Uterus (tissue), 4 donors: ENCODE measurements around the gene NRDE2. TPM values are rescaled to one million over a fixed set of nuclear protein-coding genes. Genes with fewer than 3 reads are reported as not detected.

Experiments used
- DNase-seq, 2 donors: peaks; one replicate each; pipeline ENCODE4 v3.0.0-alpha.2; 2019 to 2020
- H3K27ac ChIP-seq, 2 donors: fragments of 200-600 bp; sonication (generic); 1 replicate in 1 of 2; 2 replicates in 1 of 2; pipeline ENCODE4 v1.5.1; 2016 to 2018
- H3K27me3 ChIP-seq, 2 donors: fragments of 200-600 bp; sonication (generic); one replicate each; pipeline ENCODE4 v1.5.1; 2018 to 2019; ENCODE audit warnings: control low read depth in 1 of 2
- H3K36me3 ChIP-seq, 2 donors: fragments of 200-600 bp; sonication (generic); one replicate each; pipeline ENCODE4 v1.5.1; 2019; ENCODE audit warnings: control low read depth in 1 of 2
- H3K4me1 ChIP-seq, 2 donors: fragments of 200-600 bp; sonication (generic); one replicate each; pipeline ENCODE4 v1.5.1; 2018 to 2019; ENCODE audit warnings: control low read depth in 1 of 2
- H3K4me3 ChIP-seq, 2 donors: fragments of 200-600 bp; sonication (generic); 1 replicate in 1 of 2; 2 replicates in 1 of 2; pipeline ENCODE4 v1.5.1; 2018 to 2019; ENCODE audit warnings: mild to moderate bottlenecking in 1 of 2
- H3K9me3 ChIP-seq, 2 donors: fragments of 200-600 bp; sonication (generic); one replicate each; pipeline ENCODE4 v1.5.1; 2019; ENCODE audit warnings: control low read depth in 1 of 2
- CTCF ChIP-seq, 4 experiments: fragments of 200-600 bp in 2 of 4; fragments of 450-650 bp in 2 of 4; sonication (generic) in 2 of 4; IDR thresholded peaks; one replicate each; pipeline ENCODE4 v1.5.1; 2016 to 2019; ENCODE audit warnings: antibody characterized with exemption in 4 of 4, mild to moderate bottlenecking in 2 of 4, moderate library complexity in 1 of 4
- POLR2A ChIP-seq, 2 donors: fragments of 450-650 bp; IDR thresholded peaks; one replicate each; pipeline ENCODE4 v1.6.1; 2016; ENCODE audit warnings: antibody characterized with exemption in 2 of 2, mild to moderate bottlenecking in 1 of 2, moderate library complexity in 1 of 2
- intact Hi-C: fragments of 100-400 bp; cut with DNase I; formaldehyde crosslinking; loops from one replicate; pipeline ENCODE4 v1.15.1; 2023; ENCODE audit warnings: low total_unique reads
- total RNA-seq, 4 donors: library from RNA; depleted of rRNA in 3 of 4; stranded (reverse); fragments of >200 nt in 3 of 4; gene quantifications; one replicate each; pipeline versions ENCODE4 v1.1.0 to v1.2.4, GENCODE V29; 2014 to 2023
- donor health status: DM: yes; HTN: yes; CAD: no.

NRDE2 gene
- total RNA-seq, 4 donors from 2014 or later, result 2.1 to 31.1 (median 27.0) TPM

DNA sequence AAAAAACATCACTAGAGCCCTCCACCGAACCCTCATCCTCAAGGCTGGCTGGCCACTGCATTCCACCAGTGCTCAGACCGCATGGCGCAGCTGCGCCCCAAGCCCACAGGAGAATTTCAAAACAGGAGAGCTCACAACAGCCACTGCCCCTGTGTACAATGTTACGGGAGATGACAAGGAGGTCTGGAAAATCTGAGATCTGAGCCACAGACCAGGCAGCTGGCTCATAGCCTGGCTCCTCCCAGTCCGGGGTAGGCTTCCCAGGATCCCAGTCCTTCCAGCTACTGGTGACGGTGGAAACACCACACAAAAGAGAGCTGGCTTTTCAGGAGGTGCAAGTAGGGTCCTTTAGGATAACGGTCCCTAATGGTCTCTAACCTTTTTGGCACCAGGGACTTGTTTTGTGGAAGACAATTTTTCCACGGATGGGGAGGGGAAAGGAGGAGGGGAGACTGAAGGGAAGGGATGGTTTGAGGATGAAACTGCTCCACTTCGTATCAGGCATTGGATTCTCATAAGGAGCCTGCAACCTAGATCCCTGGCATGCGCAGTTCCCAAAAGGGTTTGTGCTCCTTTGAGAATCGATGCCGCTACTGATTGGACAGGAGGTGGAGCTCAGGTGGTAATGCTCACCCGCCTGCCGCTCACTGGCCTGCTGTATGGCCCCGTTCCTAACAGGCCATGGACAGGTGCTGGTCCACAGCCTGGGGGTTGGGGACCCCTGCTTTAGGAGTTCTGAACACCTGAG lies 23.0 kb upstream of the NRDE2 start:
- TF ChIP-seq POLR2A (IDR thresholded peaks at IDR 0.05), result no peak
- TF ChIP-seq CTCF (IDR thresholded peaks at IDR 0.05), result no peak
- Histone ChIP-seq H3K27me3 (no peaks in the 10 kb centered on the region), H3K4me3 (no peak overlapping the region), H3K4me1 (no peaks in the 10 kb centered on the region), H3K36me3 (no peaks in the 10 kb centered on the region), H3K9me3 (no peaks in the 10 kb centered on the region), H3K27ac (no peak overlapping the region)
- DNase-seq, result no peak
- intact Hi-C loops, result no loop called here

- H3K36me3 ChIP-seq, result no peaks in the 10 kb centered on the region
- no peaks in the 10 kb centered on the region for H3K27me3 ChIP-seq
- intact Hi-C loops, result no loop called here
- no peaks in the 10 kb centered on the region for H3K9me3 ChIP-seq
- no peak overlapping the region for H3K4me3 ChIP-seq
- TF ChIP-seq CTCF (IDR thresholded peaks at IDR 0.05) (no peak), POLR2A (IDR thresholded peaks at IDR 0.05) (no peak)
- H3K27ac ChIP-seq, result no peak overlapping the region
- DNase-seq, result no peak
- no peaks in the 10 kb centered on the region for H3K4me1 ChIP-seq
These were observed 18.0 kb upstream of the NRDE2 start for GRCh38 chr14:90349739-90350138.

DNA sequence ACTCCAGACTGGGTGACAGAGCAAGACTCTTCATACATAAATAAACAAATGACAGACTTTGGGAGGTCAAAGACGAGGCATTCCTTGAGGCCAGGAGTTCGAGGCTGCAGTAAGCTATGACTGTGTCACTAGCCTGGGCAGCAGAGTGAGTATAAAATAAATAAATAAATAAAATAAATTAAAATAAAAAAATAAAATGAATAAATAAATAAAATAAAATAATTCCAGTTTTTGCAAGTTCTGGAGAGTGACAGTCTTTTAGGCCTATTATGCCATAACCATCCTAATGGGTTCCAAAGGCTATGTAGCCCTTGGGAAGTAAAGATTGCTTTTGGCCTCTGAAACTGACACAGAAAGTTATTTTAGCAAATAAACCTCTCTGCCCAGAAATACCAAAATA lies 16.5 kb upstream of the NRDE2 start:
- intact Hi-C loops, result no loop called here
- Histone ChIP-seq H3K36me3 (no peaks in the 10 kb centered on the region), H3K27me3 (no peaks in the 10 kb centered on the region), H3K27ac (no peak overlapping the region), H3K4me1 (no peaks in the 10 kb centered on the region), H3K4me3 (no peak overlapping the region), H3K9me3 (no peaks in the 10 kb centered on the region)
- TF ChIP-seq CTCF (IDR thresholded peaks at IDR 0.05) (no peak), POLR2A (IDR thresholded peaks at IDR 0.05) (no peak)
- DNase-seq, result no peak

- Histone ChIP-seq H3K9me3 (no peaks in the 10 kb centered on the region), H3K4me1 (no peaks in the 10 kb centered on the region), H3K4me3 (no peak overlapping the region), H3K27ac (no peak overlapping the region), H3K27me3 (no peaks in the 10 kb centered on the region), H3K36me3 (no peaks in the 10 kb centered on the region)
- TF ChIP-seq POLR2A (IDR thresholded peaks at IDR 0.05) (no peak), CTCF (IDR thresholded peaks at IDR 0.05) (no peak)
- intact Hi-C loops, result no loop called here
- no peak for DNase-seq
These were observed 13.5 kb upstream of the NRDE2 start for GRCh38 chr14:90345239-90345557.

DNA sequence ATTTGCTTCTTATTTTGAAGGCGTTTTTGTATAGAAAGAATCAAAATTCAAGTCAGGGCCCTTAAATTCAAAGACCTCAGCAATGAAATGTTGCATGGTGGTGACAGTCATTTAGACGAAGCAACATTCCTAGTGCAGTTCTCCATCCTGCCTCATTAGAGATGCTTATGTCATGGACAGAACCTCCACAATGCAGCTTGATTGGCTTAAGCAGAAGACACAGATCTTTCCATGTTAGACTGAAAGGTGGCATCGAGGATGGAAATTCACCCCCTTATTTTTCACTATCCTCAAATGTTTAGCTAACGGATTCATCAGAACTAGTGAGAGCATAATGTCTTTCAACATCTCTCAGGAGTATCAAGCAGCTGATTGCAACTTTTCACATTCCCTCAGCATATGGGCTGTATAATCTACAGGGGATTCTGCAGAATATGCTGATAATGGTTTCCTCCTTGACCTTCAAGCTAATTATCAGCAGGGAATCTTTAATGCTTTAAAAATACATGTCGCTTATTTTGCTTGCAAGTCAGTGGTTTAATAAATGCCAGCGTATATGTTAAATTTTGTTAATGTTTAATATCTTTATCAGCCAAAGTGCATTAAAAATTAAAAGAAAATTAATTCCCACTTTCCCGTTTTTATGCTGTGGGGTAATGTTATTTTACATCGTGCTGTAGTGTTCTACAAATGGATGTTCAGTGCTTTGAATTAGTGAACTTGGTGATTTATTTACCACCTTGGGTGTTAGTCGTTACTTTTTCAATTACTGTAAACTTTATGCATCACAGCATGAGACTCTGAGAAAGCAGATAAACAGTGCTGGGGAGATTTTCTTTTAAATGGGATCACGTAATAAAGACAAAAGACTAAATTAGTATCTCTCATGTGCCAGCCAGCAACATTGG lies 12.8 kb upstream of the NRDE2 start:
- Histone ChIP-seq H3K4me3 (no peak overlapping the region), H3K27me3 (no peaks in the 10 kb centered on the region), H3K27ac (no peak overlapping the region), H3K36me3 (no peaks in the 10 kb centered on the region), H3K9me3 (no peaks in the 10 kb centered on the region), H3K4me1 (no peaks in the 10 kb centered on the region)
- no peak for DNase-seq
- intact Hi-C loops, result no loop called here
- TF ChIP-seq POLR2A (IDR thresholded peaks at IDR 0.05), result no peak
